ENCODE measurements around the gene TARBP2. TPM values are rescaled to one million over a fixed set of nuclear protein-coding genes. Genes with fewer than 3 reads are reported as not detected.

Gene TARBP2
- polyA plus RNA-seq, 3 donors from 2014 or later, result 11.5 to 28.9 (median 28.8) TPM

GRCh38 chr12:53551889-53552291, 50.8 kb downstream of the TARBP2 start:
- peak overlapping the region in 1 of 6 donors; percentile 7 for H3K27ac Mint-ChIP-seq
- H3K27me3 Mint-ChIP-seq (ENCODE audit: low read depth in 3 of 3), result no peaks in the 10 kb centered on the region
- H3K36me3 Mint-ChIP-seq, result peaks cover 0 to 20% (median 10%) of the 10 kb centered on the region in 3 donors
- no peak for DNase-seq
- no peaks in the 10 kb centered on the region for H3K4me1 Mint-ChIP-seq
- no peaks in the 10 kb centered on the region for H3K9me3 Mint-ChIP-seq
- no peak overlapping the region for H3K4me3 Mint-ChIP-seq

GRCh38 chr12:53552361-53553327, 51.6 kb downstream of the TARBP2 start:
- H3K9me3 Mint-ChIP-seq, result no peaks in the 10 kb centered on the region
- peaks cover 0 to 5% of the 10 kb centered on the region in 2 donors for H3K4me1 Mint-ChIP-seq
- H3K4me3 Mint-ChIP-seq, result no peak overlapping the region
- no peaks in the 10 kb centered on the region for H3K27me3 Mint-ChIP-seq (ENCODE audit: low read depth in 3 of 3)
- H3K27ac Mint-ChIP-seq, result no peak overlapping the region
- peaks cover 0 to 20% (median 10%) of the 10 kb centered on the region in 3 donors for H3K36me3 Mint-ChIP-seq
- no peak for DNase-seq

Other genes starting within 250 kb of the TARBP2 start
- gene ESPL1, start 233.0 kb upstream of the TARBP2 start, polyA plus RNA-seq, result under 1 TPM in 1 of 3 donors, not detected in 2; 0.53 TPM
- gene PFDN5, start 205.7 kb upstream of the TARBP2 start, polyA plus RNA-seq, result 1,000 to 10,000 TPM in 1 of 3 donors, 100 to 1,000 TPM in 2; 829 to 1,850 (median 845) TPM
- gene MYG1, start 201.6 kb upstream of the TARBP2 start, polyA plus RNA-seq, result 10 to 100 TPM; 51.3 to 78.7 (median 64.0) TPM
- 10 to 100 TPM; 27.5 to 46.8 (median 46.0) TPM for gene AAAS, start 179.7 kb upstream of the TARBP2 start, polyA plus RNA-seq
- not detected for gene SP7, start 164.9 kb upstream of the TARBP2 start, polyA plus RNA-seq
- 10 to 100 TPM in 1 of 3 donors, 1 to 10 TPM in 2; 3.4 to 12.2 (median 4.8) TPM for gene SP1, start 121.1 kb upstream of the TARBP2 start, polyA plus RNA-seq
- under 1 TPM in 1 of 3 donors, not detected in 2; 0.19 TPM for gene AMHR2, start 77.4 kb upstream of the TARBP2 start, polyA plus RNA-seq
- 1,000 to 10,000 TPM in 1 of 3 donors, 100 to 1,000 TPM in 2; 527 to 1,019 (median 714) TPM for gene PRR13, start 59.5 kb upstream of the TARBP2 start, polyA plus RNA-seq
- 100 to 1,000 TPM in 1 of 3 donors, 10 to 100 TPM in 2; 79.2 to 102 (median 92.2) TPM for gene PCBP2, start 49.2 kb upstream of the TARBP2 start, polyA plus RNA-seq
- gene MAP3K12, start 1.8 kb upstream of the TARBP2 start, polyA plus RNA-seq, result 1 to 10 TPM in 2 of 3 donors, not detected in 1; 1.2 to 2.7 TPM
- not detected for gene NPFF, start 6.2 kb downstream of the TARBP2 start, polyA plus RNA-seq
- gene ATF7, start 125.1 kb downstream of the TARBP2 start, polyA plus RNA-seq, result 10 to 100 TPM; 17.6 to 23.9 (median 17.7) TPM
- 100 to 1,000 TPM; 383 to 495 (median 467) TPM for gene ATP5MC2, start 174.8 kb downstream of the TARBP2 start, polyA plus RNA-seq
- 100 to 1,000 TPM in 2 of 3 donors, 10 to 100 TPM in 1; 81.7 to 110 (median 100) TPM for gene CALCOCO1, start 226.2 kb downstream of the TARBP2 start, polyA plus RNA-seq

Measured in immature natural killer cell (primary cell).